HUES64 (cell line): ENCODE data around the gene PIAS1.

Experiments
- H3K27ac ChIP-seq: 2 replicates; pipeline ENCODE4 v1.7.0; 2013; ENCODE audit warnings: low read depth, low read length, inconsistent platforms
- H3K27me3 ChIP-seq: 2 replicates; pipeline ENCODE4 v1.6.1; 2013; ENCODE audit warnings: mild to moderate bottlenecking, low read length; ENCODE audit not compliant: insufficient read depth
- H3K36me3 ChIP-seq: 2 replicates; pipeline ENCODE4 v1.6.1; 2013; ENCODE audit warnings: mild to moderate bottlenecking, low read length; ENCODE audit not compliant: insufficient read depth
- H3K4me1 ChIP-seq: 2 replicates; pipeline ENCODE4 v1.6.1; 2013; ENCODE audit warnings: mild to moderate bottlenecking, low read length, moderate library complexity; ENCODE audit not compliant: insufficient read depth
- H3K4me3 ChIP-seq: 2 replicates; pipeline ENCODE4 v1.5.1; 2013; ENCODE audit warnings: mild to moderate bottlenecking, low read length, moderate library complexity
- H3K9ac ChIP-seq: 2 replicates; pipeline ENCODE4 v1.6.1; 2013; ENCODE audit warnings: mild to moderate bottlenecking, low read depth, low read length
- H3K9me3 ChIP-seq: 2 replicates; pipeline ENCODE4 v1.6.1; 2013; ENCODE audit warnings: low read depth, low read length; ENCODE audit not compliant: insufficient read depth
- WGBS: fragments of 150-250, 120-280 bp; methylation state at CpG from one replicate; pipeline ENCODE4 v1.1.7; 2013; ENCODE audit warnings: missing lambda C conversion rate; 5-methylcytosine and 5-hydroxymethylcytosine counted together

PIAS1 gene

DNA sequence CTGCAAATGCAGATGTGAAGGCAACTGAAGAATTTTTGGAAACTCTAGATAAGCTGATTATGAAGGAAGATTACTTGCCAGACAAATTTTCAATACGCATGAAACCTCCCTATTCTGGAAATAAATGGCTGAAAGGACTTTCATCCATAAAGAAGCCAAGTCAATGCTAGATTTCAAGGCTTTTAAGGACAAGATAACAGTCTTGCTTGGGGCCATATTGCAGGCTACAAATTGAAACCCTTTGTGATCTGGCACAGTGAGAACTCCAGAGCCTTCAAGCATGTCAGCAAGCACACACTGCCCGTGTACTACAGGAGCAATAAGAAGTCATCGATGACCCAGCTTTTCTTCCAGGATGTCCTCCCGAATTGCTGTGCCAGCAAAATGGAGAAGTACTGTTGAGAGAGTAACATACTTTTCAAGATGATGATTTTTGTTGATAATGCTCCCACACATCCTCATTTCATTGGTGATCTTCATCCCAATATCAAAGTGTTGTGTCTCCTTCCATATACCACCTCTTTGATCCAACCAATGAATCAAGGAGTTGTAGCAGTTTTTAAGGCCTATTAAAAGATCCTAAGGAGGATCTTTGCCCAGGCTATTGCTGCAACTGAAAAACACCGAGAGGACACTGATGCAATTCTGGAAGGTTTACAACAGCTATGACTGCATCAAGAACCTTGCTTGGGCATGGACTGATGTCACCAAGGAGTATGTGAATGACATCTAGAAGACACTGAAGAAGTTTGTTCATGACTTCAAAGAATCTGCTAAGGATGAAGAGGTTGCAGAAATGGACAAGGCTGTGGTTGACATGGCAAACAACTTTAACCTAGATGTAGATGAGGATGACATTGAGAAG is 130.7 kb downstream of the PIAS1 start:
- WGBS = 96% methylated on average over 5 of the region's 5 CpGs
- no peaks in the 10 kb centered on the region for H3K4me1 ChIP-seq

DNA sequence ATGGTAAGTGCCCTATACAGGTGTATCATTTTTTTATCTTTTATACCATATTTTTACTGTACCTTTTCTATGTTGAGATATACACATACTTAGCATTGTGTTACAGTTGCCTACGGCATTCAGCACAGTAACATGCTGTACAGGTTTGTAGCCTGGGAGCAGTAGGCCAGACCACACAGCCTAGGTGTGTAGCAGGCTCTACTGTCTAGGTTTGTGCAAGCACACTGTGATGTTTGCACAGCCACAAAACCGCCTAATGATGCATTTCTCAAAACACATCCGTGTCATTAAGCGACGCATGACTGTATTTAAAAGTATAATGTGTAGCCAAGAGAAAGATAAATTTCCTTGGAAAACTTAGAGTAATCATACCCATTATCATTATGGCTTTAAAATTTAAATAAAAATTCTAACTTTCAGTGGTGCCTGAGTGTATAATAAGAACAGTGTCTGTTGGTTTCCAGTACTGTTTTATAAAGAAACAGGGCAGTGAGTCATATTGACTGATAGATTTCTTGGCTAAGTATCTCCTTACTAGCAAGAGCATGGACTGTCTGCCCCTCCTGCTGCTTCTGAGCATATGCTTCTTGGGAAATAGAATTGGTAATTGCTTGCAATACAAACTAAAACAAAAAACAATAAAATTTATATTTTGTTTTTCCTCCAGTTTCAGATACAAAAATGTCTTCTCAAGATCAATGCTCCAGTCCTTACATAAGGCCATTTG is 132.7 kb downstream of the PIAS1 start:
- Histone ChIP-seq H3K9ac (no peak overlapping the region), H3K4me3 (no peak overlapping the region), H3K27me3 (no peaks in the 10 kb centered on the region), H3K27ac (no peak overlapping the region), H3K36me3 (peaks cover 80% of the 10 kb centered on the region), H3K4me1 (peaks cover 10% of the 10 kb centered on the region), H3K9me3 (no peaks in the 10 kb centered on the region)
- 85% methylated on average over 3 of the region's 5 CpGs for WGBS

More for the DNA sequence above, 130.7 kb downstream of the PIAS1 start:
- Histone ChIP-seq H3K9ac (no peak overlapping the region), H3K9me3 (no peaks in the 10 kb centered on the region), H3K27me3 (no peaks in the 10 kb centered on the region), H3K4me3 (no peak overlapping the region), H3K36me3 (peaks cover 86% of the 10 kb centered on the region), H3K27ac (no peak overlapping the region)

DNA sequence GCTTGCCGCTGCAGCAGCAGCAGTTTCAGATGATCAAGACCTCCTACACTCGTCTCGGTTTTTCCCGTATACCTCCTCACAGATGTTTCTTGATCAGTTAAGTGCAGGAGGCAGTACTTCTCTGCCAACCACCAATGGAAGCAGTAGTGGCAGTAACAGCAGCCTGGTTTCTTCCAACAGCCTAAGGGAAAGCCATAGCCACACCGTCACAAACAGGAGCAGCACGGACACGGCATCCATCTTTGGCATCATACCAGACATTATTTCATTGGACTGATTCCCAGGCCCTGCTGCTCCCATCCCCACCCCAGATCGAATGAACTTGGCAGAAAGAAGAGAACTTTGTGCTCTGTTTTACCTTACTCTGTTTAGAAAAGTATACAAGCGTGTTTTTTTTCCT is 133.4 kb downstream of the PIAS1 start:
- Histone ChIP-seq H3K9ac (no peak overlapping the region), H3K27ac (no peak overlapping the region), H3K9me3 (no peaks in the 10 kb centered on the region), H3K36me3 (peaks cover 79% of the 10 kb centered on the region), H3K4me3 (no peak overlapping the region), H3K4me1 (peaks cover 11% of the 10 kb centered on the region), H3K27me3 (no peaks in the 10 kb centered on the region)
- WGBS = 97% methylated on average over 8 of the region's 9 CpGs

DNA sequence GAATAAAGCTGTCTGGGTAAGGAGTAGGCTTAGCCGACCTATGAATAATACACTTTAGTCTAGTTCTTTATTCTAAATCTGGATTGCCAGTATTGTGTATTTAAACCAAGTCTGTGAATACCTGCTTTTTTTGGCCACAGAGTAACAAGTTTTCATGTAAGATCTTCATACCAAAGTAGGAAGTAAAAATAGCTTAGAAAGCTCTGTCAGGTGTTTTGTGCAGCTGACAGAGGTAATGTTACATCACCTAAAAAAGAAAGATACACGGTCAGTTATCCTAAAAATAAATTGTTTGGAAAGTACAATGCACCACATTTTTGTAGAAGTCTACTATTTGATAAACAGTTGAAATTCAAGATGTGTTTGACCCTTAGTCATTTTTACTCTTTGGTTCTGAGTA is 134.5 kb downstream of the PIAS1 start:
- no peaks in the 10 kb centered on the region for H3K9me3 ChIP-seq
- H3K27me3 ChIP-seq = no peaks in the 10 kb centered on the region
- 100% methylated on average over 2 of the region's 2 CpGs for WGBS
- no peak overlapping the region for H3K4me3 ChIP-seq
- no peak overlapping the region for H3K9ac ChIP-seq
- H3K27ac ChIP-seq = no peak overlapping the region
- H3K36me3 ChIP-seq = peaks cover 79% of the 10 kb centered on the region
- peaks cover 11% of the 10 kb centered on the region for H3K4me1 ChIP-seq

DNA sequence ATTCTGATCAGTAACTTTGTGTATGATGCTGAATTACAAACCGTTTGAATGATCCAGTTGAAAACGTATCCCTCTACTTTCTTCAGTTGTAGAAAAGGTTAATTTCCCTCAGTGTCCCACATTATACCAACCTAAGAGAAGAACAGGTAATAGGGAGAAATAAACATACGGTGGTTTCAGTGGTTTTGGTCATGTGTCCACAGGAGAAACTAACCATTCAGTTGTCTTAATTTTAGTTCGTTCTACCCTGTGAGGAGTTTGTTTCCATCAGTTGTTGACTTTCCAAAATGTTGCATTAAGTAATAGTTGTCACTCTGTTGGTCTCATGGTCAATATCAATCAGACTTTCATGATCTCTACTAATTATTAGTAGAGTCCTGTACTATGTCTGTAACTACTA is 135.9 kb downstream of the PIAS1 start:
- Histone ChIP-seq H3K9ac (no peak overlapping the region), H3K4me1 (peaks cover 11% of the 10 kb centered on the region), H3K4me3 (no peak overlapping the region), H3K27me3 (no peaks in the 10 kb centered on the region), H3K27ac (no peak overlapping the region), H3K9me3 (no peaks in the 10 kb centered on the region), H3K36me3 (peaks cover 69% of the 10 kb centered on the region)
- WGBS = 96% methylated on average over 2 of the region's 4 CpGs

DNA sequence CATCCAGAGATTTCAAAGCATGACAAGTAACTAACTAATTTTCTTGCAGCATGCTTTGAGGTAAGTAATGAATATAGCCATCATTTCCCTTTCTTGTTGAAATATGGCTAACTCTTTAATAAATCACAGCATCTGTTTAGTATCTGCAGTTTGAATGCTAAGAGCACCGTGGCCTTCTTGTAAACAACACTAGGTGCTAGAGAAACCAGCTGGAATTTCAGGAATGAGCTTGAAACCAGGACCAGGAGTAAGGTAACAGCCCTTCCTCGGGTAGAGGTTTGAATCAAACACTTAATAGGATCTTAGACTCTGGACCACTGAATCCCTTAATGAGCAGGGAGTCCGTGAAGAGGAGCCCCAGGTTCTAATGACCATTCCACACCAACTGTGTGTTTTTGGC is 137.4 kb downstream of the PIAS1 start:
- no peak overlapping the region for H3K9ac ChIP-seq
- no peak overlapping the region for H3K27ac ChIP-seq
- H3K36me3 ChIP-seq = peaks cover 57% of the 10 kb centered on the region
- H3K4me3 ChIP-seq = no peak overlapping the region
- no peaks in the 10 kb centered on the region for H3K27me3 ChIP-seq
- peaks cover 11% of the 10 kb centered on the region for H3K4me1 ChIP-seq
- no peaks in the 10 kb centered on the region for H3K9me3 ChIP-seq
- 70% methylated on average over 3 of the region's 3 CpGs for WGBS

DNA sequence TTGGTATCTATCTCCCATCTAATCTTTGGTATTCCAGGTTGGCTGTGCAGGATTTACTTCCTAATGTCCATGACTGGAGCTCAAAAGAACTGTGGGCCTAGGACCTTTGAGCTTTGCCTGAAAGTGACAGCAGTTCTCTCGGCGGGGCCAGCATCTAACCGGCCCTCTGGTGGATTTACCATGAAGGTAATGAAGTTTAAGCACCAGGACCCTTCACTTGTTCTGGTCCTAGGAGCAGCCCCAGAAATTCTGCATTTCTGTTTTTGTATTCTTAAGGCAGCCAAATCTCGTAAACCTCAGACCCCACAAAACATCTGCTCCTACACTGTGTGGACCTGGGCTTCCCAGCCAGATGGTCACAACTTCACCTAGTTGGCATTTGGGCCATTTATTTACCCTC is 138.0 kb downstream of the PIAS1 start:
- Histone ChIP-seq H3K9ac (no peak overlapping the region), H3K27me3 (no peaks in the 10 kb centered on the region), H3K27ac (no peak overlapping the region), H3K36me3 (peaks cover 51% of the 10 kb centered on the region), H3K4me1 (peaks cover 11% of the 10 kb centered on the region), H3K4me3 (no peak overlapping the region), H3K9me3 (no peaks in the 10 kb centered on the region)
- WGBS = 94% methylated on average over 4 of the region's 4 CpGs

DNA sequence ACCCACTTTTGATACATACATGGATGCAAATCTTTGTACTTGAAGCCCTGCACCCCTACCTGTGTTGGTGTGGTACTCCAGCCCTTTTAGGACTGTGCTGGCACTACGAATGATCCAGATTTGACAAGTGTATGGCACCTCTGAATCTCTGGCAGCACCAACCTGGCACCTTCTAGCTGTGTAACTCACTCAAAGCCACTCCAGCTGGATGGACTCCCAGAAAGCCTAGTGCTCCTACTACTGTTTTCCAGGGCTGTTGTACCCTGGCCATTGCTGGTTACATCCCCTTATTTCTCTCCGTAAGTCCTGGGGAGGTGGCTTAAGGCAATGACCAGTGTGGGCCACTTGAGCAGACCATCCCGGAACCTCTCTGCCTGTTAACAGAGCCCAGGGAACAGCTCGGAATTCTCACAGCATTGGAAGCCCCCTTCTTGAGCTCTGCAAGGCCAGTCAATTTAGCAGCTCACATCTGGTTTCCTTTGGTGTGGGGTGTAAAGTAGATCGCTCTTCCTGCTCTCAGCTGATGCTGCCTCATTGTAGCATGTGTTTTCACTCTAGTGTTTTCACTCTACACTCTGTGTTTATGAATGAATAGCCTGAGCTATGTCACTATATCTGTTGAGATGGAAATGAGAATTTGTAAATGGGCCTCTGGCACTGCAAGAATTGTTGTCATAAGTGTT is 138.8 kb downstream of the PIAS1 start:
- H3K36me3 ChIP-seq = peaks cover 43% of the 10 kb centered on the region
- WGBS = 97% methylated on average over 5 of the region's 5 CpGs

DNA sequence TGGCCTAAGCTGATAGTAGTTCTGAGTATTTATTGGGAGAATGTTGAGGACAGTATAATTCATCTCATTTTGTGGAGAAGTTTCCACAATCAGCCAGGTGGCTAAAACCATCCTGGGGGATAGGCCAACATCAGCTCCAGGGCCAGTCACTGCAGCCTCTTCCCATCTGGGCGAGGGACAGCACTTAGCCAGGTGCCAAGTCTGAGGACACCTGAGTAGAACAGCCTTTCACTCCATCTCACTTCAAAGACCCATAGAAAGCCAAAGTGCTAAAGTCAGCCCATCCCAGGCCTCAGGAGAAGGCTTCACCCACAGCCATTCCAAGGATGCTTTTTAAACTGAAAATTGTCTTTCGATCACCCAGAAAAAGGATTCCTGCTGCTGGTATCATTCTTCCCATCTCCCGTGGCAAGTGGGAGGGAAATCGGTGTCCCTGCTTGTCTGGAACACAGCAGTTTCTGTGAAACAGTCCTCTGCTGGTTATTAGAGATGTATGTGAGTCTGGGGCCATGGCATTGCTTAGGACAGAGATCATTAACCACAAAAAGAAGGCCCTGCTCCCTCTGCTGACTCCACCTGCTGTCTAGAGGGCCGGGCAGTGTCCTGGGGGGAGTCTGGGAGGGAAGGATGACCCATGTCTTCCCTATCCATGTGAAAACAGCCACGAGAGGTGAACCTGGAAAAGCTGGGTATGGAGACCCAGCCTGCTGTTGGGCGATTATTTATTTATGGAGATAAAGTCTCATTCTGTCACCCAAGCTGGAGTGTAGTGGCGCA is 141.4 kb downstream of the PIAS1 start:
- Histone ChIP-seq H3K4me3 (no peak overlapping the region), H3K9ac (no peak overlapping the region), H3K27ac (no peak overlapping the region), H3K9me3 (no peaks in the 10 kb centered on the region), H3K36me3 (peaks cover 23% of the 10 kb centered on the region), H3K27me3 (no peaks in the 10 kb centered on the region), H3K4me1 (peaks cover 19% of the 10 kb centered on the region)
- 90% methylated on average over 8 of the region's 8 CpGs for WGBS

More for the DNA sequence above, 138.8 kb downstream of the PIAS1 start:
- Histone ChIP-seq H3K9me3 (no peaks in the 10 kb centered on the region), H3K27ac (no peak overlapping the region), H3K27me3 (no peaks in the 10 kb centered on the region), H3K9ac (no peak overlapping the region), H3K4me3 (no peak overlapping the region), H3K4me1 (peaks cover 11% of the 10 kb centered on the region)

DNA sequence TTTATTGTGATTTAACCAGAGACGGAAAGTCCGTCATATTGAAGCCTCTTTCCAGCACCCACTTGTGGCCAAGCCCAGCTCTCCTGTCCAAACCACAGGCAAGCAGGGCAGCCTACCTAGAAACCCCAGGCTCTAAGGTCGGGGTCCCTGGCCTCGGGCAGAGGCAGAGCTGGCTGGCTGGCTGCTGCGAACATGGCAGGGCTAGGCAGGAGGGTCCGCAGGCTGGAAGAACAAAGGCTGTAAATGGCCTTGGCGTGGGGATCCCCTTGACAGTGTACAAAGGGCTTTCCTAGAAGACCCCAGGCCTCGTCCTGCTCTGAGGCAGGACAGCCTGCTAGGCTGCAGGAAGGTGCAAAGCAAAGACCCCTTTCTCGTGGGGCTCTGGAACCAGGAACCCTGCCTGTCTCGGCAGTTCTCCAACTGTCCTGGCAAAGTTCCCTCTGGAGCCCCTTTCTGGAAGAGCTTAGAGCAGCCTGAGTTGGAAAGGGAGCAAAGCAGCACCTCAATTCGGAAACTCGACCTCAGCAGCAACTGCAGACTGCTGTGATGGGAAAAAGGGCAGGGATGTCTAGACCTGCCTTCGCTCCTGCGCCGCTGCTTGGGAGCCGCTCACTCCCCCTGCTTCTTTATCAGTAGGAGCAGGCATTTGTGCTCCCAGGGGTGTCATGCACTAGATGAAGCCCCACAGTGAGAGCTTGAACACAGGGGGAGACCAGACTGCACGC is 142.5 kb downstream of the PIAS1 start:
- no peak overlapping the region for H3K27ac ChIP-seq
- H3K9me3 ChIP-seq = no peaks in the 10 kb centered on the region
- H3K36me3 ChIP-seq = peaks cover 21% of the 10 kb centered on the region
- peaks cover 14% of the 10 kb centered on the region for H3K4me1 ChIP-seq
- no peaks in the 10 kb centered on the region for H3K27me3 ChIP-seq
- 93% methylated on average over 17 of the region's 17 CpGs for WGBS
- H3K4me3 ChIP-seq = no peak overlapping the region
- H3K9ac ChIP-seq = no peak overlapping the region
